AG04449 (cell line): ENCODE results near the gene OR52K2.

Experiments used
- CTCF ChIA-PET: fragments of 350-600 bp; formaldehyde crosslinking; extraction: SDS; loops from one replicate; lab custom pipeline; 2021; ENCODE audit warnings: antibody characterized with exemption; lab: Yijun Ruan, JAX
- POLR2A ChIA-PET: fragments of 400-600, 350-600 bp; formaldehyde crosslinking; extraction: SDS; loops from one replicate; lab custom pipeline; 2020; ENCODE audit warnings: antibody characterized with exemption, inconsistent platforms; lab: Yijun Ruan, JAX
- DNase-seq: peaks from one replicate; pipeline ENCODE4 v3.0.0-alpha.2; 2010; ENCODE audit warnings: low read depth, low spot score
- H3K4me3 ChIP-seq: 2 replicates; pipeline ENCODE4 v1.5.1; 2011; ENCODE audit warnings: low read depth, mild to moderate bottlenecking, control low read depth, low read length
- CTCF ChIP-seq: IDR thresholded peaks from one replicate; pipeline ENCODE4 v1.5.1; 2011; ENCODE audit warnings: mild to moderate bottlenecking, moderate library complexity, low read length, control low read depth, inconsistent platforms; ENCODE audit not compliant: insufficient read depth; ENCODE audit errors: missing control alignments

Gene OR52K2

GRCh38 chr11:4496557-4497248, 47.6 kb downstream of the OR52K2 start:
- ChIA-PET POLR2A (no interaction called here), CTCF (interaction anchor here (8.2 kb wide), 1 partner anchor 312 kb away, joined by 204 read pairs; no protein-coding TSS in a partner anchor)
- no peak overlapping the region for H3K4me3 ChIP-seq
- no peak for DNase-seq
- TF ChIP-seq CTCF = no peak
